ENCODE measurements around the gene CADM3.

The CADM3 gene, protein sequence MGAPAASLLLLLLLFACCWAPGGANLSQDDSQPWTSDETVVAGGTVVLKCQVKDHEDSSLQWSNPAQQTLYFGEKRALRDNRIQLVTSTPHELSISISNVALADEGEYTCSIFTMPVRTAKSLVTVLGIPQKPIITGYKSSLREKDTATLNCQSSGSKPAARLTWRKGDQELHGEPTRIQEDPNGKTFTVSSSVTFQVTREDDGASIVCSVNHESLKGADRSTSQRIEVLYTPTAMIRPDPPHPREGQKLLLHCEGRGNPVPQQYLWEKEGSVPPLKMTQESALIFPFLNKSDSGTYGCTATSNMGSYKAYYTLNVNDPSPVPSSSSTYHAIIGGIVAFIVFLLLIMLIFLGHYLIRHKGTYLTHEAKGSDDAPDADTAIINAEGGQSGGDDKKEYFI

DNA sequence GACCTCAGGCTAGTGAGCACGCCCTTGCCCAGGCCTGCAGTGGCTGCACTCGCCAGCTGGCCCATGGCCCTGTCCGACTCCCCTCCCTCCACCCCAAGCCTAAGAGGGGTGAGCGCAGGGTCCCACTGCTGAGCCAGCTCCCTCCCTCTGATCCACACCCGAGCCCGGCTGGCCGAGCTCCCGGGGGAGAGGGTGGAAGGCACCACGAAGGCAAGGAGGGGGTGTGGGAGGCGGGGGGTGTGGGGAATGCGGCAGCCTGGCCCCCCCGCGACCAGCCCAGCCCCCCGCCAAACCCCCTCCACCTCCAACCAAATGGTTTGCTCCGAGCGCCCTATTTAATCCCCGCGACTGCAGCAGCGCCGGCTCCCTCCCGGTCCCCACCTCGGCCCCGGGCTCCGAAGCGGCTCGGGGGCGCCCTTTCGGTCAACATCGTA is at the start of gene CADM3:
Gene CADM3, plus strand, starts transcription at position 362 of the 434 bp plus-strand sequence. CDS start 151 bp downstream, outside the sequence.
- no peak for DNase-seq (ENCODE audit: low spot score)

DNA sequence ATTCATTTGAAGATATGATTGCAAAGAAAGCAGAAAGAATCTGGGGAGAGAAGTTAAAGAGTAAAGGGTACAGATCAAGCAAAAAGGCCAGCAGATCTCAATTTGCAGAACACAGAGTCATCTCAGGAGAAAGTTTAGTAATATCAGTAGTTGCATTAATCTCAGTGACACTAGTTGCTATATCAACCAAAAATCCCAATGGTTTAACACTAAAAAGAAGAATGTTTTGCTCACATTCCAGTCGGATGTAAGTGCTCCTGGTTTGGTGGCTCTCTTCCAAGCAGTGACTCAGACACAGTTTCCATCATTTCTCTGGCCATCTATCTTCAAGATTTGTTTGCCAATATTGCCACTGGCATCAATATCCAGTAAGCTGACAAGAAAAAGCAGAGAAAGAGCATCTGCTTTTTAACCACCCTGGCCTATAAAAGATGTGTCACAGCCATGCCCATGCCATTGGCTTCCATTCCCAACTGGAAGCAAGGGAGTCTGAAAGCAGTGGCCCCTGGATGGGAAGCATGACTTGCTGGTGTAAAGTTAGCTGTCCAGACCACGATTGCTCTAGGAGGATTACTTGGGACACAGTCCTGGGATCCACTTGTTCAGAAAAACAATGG is 49.3 kb upstream of the CADM3 start:
- DNase-seq (ENCODE audit: low spot score): peak; percentile 31

DNA sequence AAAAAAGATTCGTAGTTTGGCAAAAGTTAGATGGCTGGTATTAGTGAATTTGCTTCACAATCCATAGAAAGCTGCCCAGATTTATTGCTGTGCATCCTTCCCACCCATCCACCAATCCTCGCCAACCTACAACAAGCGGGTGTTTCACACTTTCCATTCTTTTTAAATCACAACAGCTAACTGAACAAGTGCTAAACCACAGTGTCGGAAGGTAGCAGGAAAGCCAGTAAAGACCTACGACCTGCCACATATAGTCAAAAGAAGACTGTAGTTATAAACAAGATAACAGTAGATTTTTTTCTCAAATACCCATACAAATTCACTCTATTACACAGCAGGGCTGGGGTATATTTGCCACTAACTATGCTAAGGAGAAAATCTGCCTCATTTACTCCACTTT is 47.8 kb upstream of the CADM3 start:
- no peak for DNase-seq (ENCODE audit: low spot score)

DNA sequence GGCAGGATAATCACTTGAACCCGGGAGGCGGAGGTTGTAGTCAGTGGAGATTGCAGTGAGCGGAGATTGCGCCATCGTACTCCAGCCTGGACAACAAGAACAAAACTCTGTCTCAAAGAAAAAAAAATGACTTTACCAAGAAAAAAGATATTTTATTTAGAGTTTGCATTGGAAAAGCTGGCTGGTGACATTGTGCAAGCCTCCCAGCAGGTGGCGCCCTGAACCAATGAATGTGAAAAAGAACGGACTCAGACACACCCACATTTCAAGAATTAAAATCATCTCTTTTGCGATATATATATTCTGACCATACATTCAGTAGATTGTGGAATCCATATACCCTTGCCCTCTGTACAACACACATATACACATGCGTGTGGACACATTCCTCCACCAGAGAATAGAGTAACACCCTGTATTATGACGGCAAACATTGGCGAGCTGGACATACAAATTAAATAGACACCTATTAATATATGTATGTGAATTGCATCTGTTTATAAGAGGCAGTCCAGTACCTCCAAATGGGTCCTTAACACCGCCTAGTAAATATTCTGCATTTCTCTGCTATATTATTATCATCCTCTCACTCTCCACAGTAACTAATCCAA is 39.0 kb upstream of the CADM3 start:
- DNase-seq (ENCODE audit: low spot score): peak; percentile 53

DNA sequence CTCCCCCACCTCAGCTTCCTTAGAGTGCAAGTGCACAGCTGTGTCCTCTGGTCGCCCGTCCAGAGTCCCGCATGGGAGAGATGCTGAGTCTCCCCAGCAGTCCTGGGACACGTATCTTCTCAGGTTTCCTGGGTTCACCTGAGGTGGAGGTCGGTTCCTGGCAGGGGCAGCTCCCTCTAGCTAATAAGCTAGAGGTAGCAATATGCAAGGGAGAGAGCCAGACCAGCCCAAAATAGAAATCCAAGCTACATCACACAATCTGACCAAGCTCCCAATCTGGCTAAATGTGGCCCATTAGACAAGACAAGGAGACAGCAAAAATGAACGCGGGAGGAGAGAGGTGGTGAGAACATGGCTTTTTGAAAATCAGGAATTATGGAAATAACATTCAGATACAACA is 30.9 kb upstream of the CADM3 start:
- no peak for DNase-seq (ENCODE audit: low spot score)

DNA sequence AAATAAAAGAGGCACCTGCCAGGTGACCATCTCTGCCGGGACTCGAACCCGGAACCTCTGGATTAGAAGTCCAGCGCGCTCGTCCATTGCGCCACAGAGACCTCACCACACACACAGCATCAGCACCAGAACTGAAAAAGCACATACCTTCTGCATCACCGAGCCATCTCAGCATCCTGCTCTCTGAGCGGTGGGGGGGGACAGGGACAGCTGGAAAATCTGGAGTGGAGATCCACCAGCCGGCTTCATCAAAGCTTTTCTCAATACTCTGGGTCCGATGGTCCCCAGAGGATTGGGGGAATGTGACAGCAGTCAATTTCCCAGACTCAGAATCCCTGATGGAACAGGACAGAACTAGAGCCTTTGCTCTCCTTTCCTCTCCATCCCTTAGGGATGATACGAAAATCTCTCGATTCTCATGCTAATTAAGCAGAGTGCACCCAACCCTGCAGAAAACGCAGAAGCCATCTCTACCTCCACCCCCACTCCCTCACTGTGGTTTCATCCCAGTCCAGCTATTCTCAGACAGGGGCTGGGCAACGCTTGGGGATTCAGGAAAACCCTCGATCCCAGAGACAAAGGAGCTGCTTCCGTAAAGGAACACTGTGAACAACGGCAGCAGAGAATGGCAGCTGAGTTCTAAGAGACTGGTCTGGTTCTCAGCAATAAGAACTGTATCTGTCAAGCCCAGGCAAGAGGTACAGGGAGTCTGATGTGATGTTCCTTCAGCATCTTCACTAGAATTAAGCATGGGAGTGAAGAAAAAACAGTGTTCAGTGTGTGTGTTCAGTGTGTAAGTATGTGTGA is 29.6 kb upstream of the CADM3 start:
- DNase-seq (ENCODE audit: low spot score): peak; percentile 41

DNA sequence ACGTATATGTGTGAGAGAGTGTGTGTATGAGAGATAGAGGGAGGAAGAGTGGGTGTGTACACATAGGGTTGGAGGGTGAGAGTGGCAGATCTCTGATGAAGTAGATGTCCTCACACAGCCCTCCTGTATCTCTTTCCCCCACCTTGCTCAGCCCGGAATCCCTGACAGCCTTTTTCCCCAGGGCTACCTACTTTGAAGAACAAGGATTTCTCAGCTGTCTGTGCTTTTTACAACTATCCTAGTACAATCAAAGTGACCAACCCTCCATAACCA is 29.1 kb upstream of the CADM3 start:
- DNase-seq (ENCODE audit: low spot score): no peak

DNA sequence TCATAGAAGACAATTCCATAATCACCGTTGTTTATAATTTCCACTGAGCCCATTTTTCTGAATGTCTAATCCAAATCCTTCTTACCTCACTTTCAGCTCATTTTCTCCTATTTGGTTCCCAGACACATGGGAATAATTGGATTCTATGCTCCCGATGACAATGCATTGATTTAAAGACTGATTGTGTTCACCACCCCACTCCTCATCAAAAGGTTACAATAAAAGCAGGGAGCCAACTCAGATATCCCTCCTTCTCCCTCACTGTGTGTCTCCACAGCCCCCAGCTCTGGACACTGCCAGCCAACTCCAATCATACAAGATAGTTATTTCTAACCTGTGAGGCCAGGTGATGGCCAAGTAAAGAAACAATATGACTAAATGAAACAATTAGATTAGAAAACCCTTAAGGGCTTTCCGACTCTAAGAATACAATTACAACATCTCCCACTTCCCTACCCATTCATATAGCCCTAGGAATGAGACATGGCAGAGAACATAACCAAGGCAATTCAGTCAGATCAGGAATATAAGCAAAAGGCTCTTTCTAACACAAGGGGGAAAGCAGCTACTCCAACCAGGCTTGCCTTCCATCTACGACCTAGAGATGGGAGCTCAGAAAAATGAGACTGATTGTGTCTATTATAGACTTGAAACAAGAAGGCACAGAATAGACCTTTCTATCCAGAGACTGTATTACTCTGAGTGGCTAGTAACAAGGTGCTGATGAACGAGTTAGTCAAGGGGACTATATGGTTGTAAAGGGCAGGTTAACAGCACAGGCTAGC is 28.5 kb upstream of the CADM3 start:
- no peak for DNase-seq (ENCODE audit: low spot score)

DNA sequence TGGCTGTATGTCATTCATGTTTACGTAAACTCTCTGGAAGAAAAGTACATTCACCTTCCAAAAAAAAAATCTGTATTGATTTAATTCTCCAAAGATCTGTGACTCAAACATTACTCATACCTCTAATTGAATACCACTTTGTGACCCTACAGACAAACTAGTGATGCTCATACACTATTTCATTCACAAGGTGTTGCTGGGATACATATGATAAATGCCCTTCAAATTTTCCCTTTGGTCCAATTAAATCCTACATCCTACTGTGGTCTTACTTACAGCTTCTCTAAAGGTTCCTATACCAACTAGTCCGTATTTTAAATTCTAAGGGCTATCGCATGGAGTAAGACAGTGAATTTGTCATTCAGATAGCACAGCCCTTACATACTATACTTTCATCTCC is 26.8 kb upstream of the CADM3 start:
- DNase-seq (ENCODE audit: low spot score): no peak

DNA sequence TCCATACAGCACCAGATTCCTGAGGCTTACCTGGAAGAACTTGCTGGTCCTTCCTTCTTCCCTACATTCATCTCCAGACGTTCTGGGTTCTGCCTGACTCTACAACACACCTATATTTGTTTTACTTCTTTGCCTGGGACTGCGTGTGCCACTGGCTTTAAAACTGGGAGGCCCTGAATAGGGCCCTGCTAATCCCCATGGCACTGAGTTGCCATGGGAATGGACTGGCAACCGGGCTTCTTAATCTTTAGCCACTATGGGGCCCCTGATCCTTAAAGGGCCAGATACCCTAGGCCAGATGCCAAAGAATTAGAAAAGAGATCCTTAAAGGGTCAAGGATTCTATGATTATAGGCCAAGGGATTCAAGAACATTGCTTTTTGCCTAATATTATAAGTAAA is 24.4 kb upstream of the CADM3 start:
- no peak for DNase-seq (ENCODE audit: low spot score)

DNA sequence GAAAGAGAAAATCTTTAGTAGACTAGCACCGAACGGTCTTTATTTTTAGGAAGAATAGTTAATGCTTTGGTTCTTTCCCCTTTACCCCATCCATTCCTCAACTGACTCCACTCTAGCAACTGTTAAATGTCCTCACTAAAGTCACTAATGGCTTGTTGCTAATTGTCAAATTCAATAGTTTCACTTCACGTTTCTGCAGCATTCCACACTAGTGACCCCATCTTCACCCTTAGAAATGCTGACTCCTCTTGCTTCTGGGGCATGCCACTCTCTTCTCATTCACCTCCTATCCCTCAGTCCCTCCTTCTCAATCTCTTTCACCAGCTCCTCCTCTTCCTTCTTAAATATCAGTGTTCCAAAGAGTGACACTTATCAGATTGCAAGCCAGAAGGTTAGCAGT is 19.4 kb upstream of the CADM3 start:
- DNase-seq (ENCODE audit: low spot score): no peak

DNA sequence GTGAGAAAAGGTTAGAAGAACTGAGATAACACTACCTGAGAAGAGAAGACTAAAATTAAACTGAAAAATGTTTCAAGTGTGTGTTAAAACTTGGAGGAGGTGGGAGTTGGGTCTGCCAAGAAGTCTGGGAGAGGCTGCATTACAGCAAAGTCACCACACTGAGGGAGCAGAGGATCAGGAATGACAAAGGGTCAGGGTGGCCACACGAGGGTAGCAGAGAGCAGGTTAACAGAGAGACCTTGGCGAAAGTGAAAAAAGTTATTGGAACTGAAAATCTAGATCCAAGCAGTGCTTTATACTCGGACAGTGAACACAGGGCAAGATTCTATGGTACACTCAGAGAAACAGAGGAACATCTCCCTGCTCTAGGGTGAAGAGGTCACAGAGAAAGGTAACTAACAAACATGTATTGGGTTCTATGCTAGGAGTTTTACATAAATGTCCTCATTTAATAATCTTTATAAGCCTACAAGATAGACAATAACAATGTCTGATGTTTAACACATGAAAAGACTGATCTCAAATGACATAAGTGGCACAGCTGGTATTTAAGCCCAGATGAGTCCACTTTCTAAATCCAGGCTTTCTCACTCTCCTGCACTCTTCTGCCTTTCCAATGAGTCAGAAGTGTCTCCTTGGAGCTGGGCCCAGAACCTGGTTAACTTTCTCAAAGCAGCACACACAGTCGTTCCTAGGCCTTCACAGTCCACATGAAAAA is 10.3 kb upstream of the CADM3 start:
- peak; percentile 84 for DNase-seq (ENCODE audit: low spot score)

DNA sequence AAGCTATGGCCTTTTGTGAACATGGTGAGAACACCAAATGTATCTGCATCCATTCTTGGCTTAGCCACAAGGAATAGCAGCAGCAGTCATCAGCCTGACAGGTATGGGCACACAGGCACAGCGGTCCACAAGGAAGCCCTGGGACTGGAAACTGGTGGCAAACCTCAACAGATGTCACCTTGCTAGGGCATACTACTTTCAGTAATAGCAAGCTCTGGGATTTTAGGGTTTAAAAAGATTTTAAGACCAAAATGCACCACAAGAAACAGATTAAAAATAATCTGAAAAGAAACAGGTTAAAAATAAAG is 9.7 kb upstream of the CADM3 start:
- no peak for DNase-seq (ENCODE audit: low spot score)

DNA sequence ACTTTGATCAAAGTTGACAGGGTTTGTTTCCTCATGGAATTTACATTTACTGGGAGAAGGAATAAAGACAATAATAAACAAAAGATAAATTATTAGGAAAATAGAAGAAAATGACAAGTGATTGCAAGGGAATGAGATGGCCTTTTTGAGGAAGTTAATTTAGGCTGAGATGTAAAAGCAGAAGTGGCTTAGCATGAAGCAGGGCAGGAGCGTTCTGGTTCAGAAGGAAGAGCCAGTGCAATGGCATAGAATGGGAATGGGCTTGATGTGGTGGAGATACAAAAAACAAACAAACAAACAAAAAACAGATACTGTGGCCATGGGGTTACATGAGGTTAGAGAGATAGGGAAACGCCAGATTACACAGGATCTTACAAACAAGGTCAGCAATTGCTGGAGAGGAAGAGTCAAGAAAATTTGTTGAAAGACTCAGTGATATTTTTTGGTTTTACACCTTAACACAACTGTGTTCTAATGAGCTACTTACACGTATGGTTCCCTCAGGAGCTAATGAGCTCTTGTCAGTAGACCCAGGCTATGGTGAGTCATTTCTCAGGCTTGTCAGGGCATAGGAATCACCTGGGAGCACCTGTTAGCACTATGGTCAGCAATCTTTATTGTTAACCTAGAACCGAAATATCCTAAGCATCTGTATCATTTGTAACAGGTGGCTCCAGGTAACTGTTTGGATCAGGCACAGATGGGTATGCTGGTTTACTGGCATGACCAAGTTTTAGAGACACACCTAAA is 8.7 kb upstream of the CADM3 start:
- no peak for DNase-seq (ENCODE audit: low spot score)

DNA sequence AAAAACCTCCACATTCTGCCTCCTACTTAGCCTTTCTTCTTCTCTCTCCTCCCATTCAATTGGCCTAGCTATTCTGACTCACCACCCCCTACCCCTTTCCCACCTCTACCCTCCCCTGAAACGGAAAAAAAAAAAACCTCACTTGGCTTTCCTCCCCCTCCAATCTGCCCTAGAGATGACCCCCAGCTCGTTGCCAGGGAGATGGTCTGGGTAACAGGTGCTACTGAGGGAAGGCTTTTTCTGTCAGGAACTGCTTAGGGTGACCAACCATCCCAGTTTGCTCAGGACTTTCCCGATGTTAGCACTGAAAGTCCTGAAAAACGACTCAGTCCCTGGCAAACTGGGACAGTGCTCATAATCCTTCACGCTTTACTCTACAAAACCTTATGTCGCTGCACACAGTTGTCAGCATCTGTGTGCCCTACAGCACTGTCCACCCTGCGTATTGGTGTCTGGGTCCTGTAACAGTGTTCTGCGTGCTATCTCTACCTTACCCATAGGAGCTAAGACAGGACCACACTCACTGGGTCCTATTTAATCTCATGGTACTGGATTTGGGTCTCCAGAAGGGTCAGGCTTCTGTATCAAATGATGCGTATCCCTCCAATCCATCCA is 7.7 kb upstream of the CADM3 start:
- DNase-seq (ENCODE audit: low spot score): no peak

DNA sequence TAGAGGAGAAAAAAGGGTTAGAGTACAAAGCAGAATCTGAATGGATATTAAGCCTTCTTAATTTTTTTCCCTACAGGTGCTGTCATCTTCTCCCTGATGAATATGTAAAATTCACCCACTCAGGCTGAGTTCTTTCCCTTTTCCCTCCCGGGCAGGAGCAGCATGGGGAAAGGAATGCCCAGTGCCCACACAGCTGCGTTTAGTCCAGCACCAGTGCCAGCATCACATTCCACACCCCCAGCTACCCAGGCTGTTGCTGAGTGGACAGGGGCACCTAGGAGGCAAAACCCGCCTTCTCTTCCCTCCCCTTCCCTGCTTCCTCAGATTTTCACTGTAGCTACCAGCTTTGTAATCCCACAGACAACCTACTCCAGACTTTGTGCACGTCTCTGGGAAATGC is 3.4 kb upstream of the CADM3 start:
- DNase-seq (ENCODE audit: low spot score): no peak

DNA sequence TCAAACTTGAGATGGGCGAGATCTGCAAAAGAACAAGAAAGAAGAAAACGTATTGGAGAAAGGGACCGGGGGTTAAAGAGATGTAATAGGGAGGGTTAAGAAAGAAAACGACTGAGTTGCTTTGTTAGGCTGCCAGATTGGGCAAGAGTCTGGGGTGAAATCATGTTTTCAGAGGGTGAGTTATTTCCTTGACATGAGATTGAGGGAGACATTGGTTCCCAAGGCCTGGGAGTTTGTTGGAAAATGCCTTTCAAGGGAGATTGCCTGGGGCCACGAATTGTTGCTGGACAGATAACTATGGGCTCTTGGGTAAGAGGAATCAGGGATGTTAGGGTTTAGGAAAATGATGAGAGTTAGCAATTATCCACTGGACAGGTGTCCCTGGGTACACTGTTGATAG is 776 bp upstream of the CADM3 start:
- DNase-seq (ENCODE audit: low spot score): no peak

DNA sequence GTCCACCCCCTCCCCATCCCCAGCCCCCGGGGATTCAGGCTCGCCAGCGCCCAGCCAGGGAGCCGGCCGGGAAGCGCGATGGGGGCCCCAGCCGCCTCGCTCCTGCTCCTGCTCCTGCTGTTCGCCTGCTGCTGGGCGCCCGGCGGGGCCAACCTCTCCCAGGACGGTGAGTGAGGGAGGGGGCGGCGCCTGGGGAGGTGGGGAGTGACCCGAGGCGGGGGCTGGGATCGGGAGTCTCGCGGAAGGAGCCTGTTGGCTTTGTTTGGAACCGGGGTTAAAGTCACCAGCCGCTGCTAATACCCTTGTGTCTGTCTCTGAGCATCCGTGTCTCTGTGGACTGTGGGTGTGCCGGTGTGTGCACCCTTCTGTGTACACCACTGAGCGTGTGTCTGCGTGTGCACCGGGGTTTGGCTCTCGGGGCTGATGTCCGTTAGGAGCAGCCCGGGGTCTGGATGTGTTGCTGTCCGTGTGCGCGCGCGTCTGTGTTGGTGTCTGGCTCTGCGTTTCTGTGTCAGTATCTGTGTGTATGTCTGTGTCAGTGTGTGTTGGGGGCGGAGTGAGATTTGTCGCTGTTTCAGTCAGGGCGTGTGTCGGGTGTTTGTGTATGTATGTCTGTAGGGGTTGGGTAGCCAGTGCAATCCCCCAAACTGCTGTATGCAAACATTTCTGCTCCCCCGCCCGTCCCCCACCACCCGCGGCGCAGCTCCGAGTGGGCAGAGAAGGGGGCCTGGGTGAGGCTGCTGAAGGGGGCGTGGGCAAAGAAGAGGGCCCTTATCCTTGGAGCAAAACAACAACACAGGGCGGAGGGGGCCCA is 480 bp downstream of the CADM3 start:
- no peak for DNase-seq (ENCODE audit: low spot score)

DNA sequence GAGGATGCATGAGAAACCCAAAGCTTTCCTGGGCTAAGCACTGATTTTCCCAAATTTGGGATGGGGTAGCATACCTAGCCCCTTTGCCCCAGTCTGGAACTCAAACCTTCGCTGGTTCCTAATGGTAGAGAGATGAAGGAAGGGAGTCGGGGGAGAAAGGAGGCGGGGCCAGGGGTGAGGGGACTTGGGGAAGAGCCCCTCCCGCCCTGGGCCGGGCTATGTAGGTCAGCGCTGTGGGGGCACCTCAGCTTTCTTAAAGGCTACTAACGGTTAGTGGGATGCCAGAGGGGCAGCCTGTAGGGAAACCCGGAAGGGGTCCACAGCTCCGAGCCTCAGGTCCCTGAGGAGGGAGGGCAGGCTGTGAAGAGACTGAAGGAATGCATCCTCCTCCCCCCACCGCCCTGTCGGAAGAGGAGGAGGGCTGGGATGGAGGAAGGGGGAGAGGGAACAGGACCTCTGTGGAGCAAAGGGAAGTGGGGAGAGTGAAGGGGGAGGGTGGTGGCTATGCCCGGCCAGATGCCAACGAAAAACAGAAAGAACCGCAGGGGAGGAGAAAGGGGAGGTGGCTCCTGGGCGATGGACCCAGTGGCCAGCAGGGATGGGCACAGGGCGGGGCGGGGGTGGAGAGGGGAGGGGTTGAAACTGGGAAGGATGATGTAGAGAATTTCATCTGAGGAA is 1.3 kb downstream of the CADM3 start:
- no peak for DNase-seq (ENCODE audit: low spot score)
